ENCODE results near the gene IL21R.

DNA sequence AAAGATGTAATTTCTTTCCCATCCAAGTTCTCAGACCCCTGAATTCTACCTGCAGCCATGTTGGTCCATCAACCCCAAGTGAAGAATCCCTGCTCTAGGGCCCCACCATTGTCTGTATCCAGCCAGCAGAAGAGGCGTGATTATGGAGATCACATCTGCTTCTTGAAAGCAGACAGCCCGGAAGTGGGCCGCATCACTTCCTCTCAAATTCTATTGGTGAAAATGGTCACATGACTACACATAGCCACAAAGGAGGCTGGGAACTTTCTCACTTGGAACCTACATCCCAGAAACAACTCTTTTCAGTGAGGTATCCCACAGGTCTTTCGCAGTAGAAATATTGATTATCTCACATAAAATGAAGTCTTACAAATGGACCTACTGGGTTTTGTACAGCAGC lies 48.1 kb upstream of the IL21R start:
- TF ChIP-seq POLR2A (IDR thresholded peaks at IDR 0.05), result no peak
- TF ChIP-seq, protein P1, sequence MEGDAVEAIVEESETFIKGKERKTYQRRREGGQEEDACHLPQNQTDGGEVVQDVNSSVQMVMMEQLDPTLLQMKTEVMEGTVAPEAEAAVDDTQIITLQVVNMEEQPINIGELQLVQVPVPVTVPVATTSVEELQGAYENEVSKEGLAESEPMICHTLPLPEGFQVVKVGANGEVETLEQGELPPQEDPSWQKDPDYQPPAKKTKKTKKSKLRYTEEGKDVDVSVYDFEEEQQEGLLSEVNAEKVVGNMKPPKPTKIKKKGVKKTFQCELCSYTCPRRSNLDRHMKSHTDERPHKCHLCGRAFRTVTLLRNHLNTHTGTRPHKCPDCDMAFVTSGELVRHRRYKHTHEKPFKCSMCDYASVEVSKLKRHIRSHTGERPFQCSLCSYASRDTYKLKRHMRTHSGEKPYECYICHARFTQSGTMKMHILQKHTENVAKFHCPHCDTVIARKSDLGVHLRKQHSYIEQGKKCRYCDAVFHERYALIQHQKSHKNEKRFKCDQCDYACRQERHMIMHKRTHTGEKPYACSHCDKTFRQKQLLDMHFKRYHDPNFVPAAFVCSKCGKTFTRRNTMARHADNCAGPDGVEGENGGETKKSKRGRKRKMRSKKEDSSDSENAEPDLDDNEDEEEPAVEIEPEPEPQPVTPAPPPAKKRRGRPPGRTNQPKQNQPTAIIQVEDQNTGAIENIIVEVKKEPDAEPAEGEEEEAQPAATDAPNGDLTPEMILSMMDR (IDR thresholded peaks at IDR 0.05), result no peak

Data from lower leg skin (tissue), 3 donors.